Measurements from ENCODE around the gene ANKRD22.

- TF ChIP-seq, protein P1, sequence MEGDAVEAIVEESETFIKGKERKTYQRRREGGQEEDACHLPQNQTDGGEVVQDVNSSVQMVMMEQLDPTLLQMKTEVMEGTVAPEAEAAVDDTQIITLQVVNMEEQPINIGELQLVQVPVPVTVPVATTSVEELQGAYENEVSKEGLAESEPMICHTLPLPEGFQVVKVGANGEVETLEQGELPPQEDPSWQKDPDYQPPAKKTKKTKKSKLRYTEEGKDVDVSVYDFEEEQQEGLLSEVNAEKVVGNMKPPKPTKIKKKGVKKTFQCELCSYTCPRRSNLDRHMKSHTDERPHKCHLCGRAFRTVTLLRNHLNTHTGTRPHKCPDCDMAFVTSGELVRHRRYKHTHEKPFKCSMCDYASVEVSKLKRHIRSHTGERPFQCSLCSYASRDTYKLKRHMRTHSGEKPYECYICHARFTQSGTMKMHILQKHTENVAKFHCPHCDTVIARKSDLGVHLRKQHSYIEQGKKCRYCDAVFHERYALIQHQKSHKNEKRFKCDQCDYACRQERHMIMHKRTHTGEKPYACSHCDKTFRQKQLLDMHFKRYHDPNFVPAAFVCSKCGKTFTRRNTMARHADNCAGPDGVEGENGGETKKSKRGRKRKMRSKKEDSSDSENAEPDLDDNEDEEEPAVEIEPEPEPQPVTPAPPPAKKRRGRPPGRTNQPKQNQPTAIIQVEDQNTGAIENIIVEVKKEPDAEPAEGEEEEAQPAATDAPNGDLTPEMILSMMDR (IDR thresholded peaks at IDR 0.05; ENCODE audit: extremely low read depth in 1 of 2, insufficient read depth in 1 of 2, low read depth in 1 of 2, low read length in 2 of 2) = no peak
- no peak for TF ChIP-seq POLR2A (IDR thresholded peaks at IDR 0.05; ENCODE audit: low read depth, low read length)
- TF ChIP-seq, protein P2, sequence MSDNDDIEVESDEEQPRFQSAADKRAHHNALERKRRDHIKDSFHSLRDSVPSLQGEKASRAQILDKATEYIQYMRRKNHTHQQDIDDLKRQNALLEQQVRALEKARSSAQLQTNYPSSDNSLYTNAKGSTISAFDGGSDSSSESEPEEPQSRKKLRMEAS (IDR thresholded peaks at IDR 0.05; ENCODE audit: insufficient read depth, insufficient read length) = no peak
- TF ChIP-seq JUN (IDR thresholded peaks at IDR 0.05; ENCODE audit: borderline replicate concordance, insufficient read depth, insufficient read length, low read depth) = no peak
- TF ChIP-seq POLR2AphosphoS5 (IDR thresholded peaks at IDR 0.05; ENCODE audit: insufficient read depth, low read depth, low read length) = no peak
- no peak for TF ChIP-seq MYC (IDR thresholded peaks at IDR 0.05; ENCODE audit: low read depth, low read length)
Measured at GRCh38 chr10:88838766-88839350, 12.8 kb downstream of the ANKRD22 start.
